ENCODE results near the gene KRT13. TPM values are rescaled to one million over a fixed set of nuclear protein-coding genes. Genes with fewer than 3 reads are reported as not detected.

Gene KRT13
- total RNA-seq, 1 donor from 2014 or later = not detected

DNA sequence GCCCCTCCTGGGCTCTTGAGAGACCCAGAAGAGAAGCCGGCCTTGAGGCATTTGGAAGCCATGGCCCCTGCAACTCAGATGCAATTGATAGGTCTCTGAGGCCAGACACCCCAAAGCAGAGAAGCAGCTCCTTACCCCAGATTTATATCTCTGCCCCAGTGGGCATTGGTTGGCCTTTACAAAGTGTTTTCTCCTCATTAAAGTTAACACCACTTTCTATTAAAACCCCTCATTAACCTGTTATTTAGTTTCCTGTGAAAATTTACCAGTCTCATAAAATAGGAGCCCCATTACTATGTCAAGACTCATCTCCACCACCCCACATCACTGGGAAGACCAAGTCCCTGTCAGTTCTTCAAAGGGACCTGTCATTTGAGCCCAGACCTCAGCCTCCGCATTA is 24.4 kb downstream of the KRT13 start, which contains the start of gene KRT35:
TSS of gene KRT35 (minus strand) at position 116 of the 400 bp plus-strand sequence. CDS start at position 62, 54 bp downstream.
- TF ChIP-seq, protein P1, sequence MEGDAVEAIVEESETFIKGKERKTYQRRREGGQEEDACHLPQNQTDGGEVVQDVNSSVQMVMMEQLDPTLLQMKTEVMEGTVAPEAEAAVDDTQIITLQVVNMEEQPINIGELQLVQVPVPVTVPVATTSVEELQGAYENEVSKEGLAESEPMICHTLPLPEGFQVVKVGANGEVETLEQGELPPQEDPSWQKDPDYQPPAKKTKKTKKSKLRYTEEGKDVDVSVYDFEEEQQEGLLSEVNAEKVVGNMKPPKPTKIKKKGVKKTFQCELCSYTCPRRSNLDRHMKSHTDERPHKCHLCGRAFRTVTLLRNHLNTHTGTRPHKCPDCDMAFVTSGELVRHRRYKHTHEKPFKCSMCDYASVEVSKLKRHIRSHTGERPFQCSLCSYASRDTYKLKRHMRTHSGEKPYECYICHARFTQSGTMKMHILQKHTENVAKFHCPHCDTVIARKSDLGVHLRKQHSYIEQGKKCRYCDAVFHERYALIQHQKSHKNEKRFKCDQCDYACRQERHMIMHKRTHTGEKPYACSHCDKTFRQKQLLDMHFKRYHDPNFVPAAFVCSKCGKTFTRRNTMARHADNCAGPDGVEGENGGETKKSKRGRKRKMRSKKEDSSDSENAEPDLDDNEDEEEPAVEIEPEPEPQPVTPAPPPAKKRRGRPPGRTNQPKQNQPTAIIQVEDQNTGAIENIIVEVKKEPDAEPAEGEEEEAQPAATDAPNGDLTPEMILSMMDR (conservative IDR thresholded peaks at IDR 0.05) = no peak
- Mint-ChIP-seq H3K4me3 (no peak within 1 kb of the TSS), H3K27me3 (ENCODE audit: low read depth) (no peaks in the 10 kb centered on the region), H3K27ac (ENCODE audit: unreplicated experiment) (no peak within 1 kb of the TSS), H3K9me3 (no peaks in the 10 kb centered on the region), H3K4me1 (peaks cover 4% of the 10 kb centered on the region), H3K36me3 (ENCODE audit: low read depth) (no peaks in the 10 kb centered on the region)
- no peak for DNase-seq (ENCODE audit: low read depth, low spot score)

DNA sequence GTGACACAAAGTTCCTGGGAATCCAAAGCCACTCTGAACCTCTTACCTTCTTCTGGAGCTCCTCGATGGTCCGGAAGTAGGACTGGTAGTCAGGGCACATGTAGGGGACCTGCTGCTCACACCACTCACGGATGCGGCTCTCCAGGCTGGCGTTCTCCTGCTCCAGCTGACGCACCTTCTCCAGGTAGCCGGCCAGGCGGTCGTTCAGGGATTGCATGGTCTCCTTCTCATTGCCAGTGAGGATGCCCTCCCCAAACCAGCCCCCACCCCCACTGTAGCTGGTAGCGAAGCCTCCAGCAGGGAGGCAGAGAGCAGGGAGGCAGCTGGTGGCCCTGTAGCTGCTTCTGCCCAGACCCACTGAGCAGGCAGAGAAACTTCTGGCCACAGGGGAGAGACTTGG is 24.8 kb downstream of the KRT13 start:
- Mint-ChIP-seq H3K27me3 (ENCODE audit: low read depth) (no peaks in the 10 kb centered on the region), H3K36me3 (ENCODE audit: low read depth) (no peaks in the 10 kb centered on the region), H3K4me1 (peaks cover 4% of the 10 kb centered on the region), H3K27ac (ENCODE audit: unreplicated experiment) (no peak overlapping the region), H3K4me3 (no peak overlapping the region), H3K9me3 (no peaks in the 10 kb centered on the region)
- DNase-seq (ENCODE audit: low read depth, low spot score) = no peak
- TF ChIP-seq, protein P1 (conservative IDR thresholded peaks at IDR 0.05) = no peak

DNA sequence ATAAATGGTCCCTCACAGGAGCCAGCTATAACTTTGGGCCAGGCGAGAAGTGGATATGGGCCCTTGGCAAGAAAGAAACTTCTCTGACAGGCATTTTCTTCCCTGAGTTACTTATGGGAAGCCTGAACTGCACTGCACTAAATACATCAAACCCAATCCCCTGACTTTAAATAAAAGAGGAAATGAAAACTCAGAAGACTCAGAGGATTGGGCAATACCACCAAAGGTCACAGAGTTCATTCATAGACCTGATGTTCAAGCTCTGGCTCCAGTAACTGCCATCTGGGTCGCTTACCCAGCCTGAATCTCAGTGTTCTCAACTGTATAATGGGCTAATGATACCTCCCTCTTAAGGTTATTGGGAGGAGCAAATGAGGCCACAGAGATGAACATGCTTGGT is 25.3 kb downstream of the KRT13 start:
- Mint-ChIP-seq H3K4me3 (no peak overlapping the region), H3K27ac (ENCODE audit: unreplicated experiment) (no peak overlapping the region), H3K9me3 (no peaks in the 10 kb centered on the region), H3K36me3 (ENCODE audit: low read depth) (no peaks in the 10 kb centered on the region), H3K27me3 (ENCODE audit: low read depth) (no peaks in the 10 kb centered on the region), H3K4me1 (peaks cover 4% of the 10 kb centered on the region)
- no peak for DNase-seq (ENCODE audit: low read depth, low spot score)
- TF ChIP-seq, protein P1 (conservative IDR thresholded peaks at IDR 0.05) = no peak

DNA sequence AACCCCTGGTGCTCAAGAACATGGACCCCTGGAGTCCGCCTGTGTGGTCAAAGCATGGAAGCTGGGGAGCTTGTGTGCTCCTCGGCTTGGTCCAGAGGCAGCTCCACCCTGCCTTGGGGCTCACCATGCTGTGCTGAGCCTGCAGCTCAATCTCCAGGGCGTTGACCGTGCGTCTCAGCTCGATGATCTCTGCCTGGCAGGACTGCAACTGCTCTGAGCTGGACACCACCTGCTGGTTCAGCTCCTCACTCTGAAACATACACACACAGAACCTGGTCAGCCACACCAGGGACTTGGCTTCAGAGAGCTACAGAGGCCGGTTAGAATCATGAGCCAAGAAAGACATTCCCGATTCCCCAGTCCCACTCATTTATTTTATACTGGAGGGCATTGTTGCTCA is 27.2 kb downstream of the KRT13 start:
- Mint-ChIP-seq H3K9me3 (no peaks in the 10 kb centered on the region), H3K36me3 (ENCODE audit: low read depth) (no peaks in the 10 kb centered on the region), H3K4me1 (peaks cover 4% of the 10 kb centered on the region), H3K4me3 (no peak overlapping the region), H3K27me3 (ENCODE audit: low read depth) (no peaks in the 10 kb centered on the region), H3K27ac (ENCODE audit: unreplicated experiment) (no peak overlapping the region)
- DNase-seq (ENCODE audit: low read depth, low spot score) = no peak
- TF ChIP-seq, protein P1 (conservative IDR thresholded peaks at IDR 0.05) = no peak

DNA sequence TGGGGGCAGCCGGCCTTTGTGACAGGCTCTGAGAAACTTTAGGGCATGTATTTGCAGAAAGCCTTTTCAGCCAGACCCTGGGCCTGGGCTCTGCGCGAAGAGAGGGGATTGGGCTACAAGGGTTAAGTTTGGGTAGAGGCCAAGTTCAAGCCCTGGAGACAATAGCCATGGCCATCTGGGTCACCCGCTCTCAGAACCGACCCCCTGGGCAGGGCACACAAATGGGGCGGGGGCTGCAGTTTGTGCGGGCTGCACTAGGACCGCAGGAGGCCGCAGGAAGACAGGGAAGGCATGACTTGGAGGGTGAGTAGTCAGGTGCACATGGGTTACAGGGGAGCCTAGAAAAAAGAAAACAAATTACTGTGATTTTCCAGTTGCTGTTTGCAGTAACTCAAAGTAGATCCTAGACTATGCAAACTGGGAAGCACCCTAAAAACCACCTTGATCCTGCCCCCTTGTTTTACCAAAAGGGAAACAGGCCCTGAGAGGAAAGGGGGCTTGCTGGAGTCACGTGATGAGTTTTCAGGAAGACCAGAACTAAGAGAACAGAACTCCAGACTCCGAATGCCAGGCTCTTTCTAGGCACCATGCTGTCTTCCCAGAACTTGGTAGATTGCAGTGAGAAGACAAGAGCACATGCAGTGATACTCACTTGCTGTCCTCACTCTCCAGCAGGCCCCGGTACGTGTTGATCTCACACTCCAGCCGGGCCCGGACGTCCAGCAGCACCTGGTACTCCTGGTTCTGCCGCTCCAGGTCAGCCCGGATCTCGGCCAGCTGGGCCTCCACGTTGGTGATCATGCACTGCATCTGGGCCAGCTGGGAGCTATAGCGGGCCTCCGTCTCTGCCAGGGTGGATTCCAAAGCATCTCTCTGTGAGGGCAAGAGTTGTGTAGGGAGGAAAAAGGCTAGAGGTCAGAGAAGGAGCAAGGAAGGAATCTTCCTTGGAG is 28.3 kb downstream of the KRT13 start:
- Mint-ChIP-seq H3K36me3 (ENCODE audit: low read depth) (no peaks in the 10 kb centered on the region), H3K27me3 (ENCODE audit: low read depth) (no peaks in the 10 kb centered on the region), H3K4me3 (no peak overlapping the region), H3K27ac (ENCODE audit: unreplicated experiment) (no peak overlapping the region), H3K4me1 (peaks cover 4% of the 10 kb centered on the region), H3K9me3 (peaks cover 3% of the 10 kb centered on the region)
- TF ChIP-seq, protein P1 (conservative IDR thresholded peaks at IDR 0.05) = no peak
- DNase-seq (ENCODE audit: low read depth, low spot score) = no peak
